ENCODE measurements around the gene ZNHIT2.
A peak's percentile ranks its signal among the peaks of the same experiment; 100 is the strongest.

ZNHIT2 gene

GRCh38 chr11:65134240-65134951 lies 16.9 kb upstream of the ZNHIT2 start, which contains the start of gene SYVN1:
SYVN1 (minus strand) TSS chr11:65134519; CDS start chr11:65133601, 918 bp downstream.
- DNase-seq (ENCODE audit: low read depth), result peak; percentile 88

GRCh38 chr11:65133724-65134123 lies 16.2 kb upstream of the ZNHIT2 start:
- DNase-seq (ENCODE audit: low read depth), result no peak

GRCh38 chr11:65132988-65133700 lies 15.6 kb upstream of the ZNHIT2 start:
- peak; percentile 33 for DNase-seq (ENCODE audit: low read depth)

GRCh38 chr11:65132238-65132987 lies 14.9 kb upstream of the ZNHIT2 start:
- DNase-seq (ENCODE audit: low read depth), result no peak

- no peak for DNase-seq (ENCODE audit: low read depth)
Measured at GRCh38 chr11:65131895-65132237, 14.4 kb upstream of the ZNHIT2 start.

GRCh38 chr11:65131417-65131776 lies 13.9 kb upstream of the ZNHIT2 start:
- DNase-seq (ENCODE audit: low read depth), result no peak

- DNase-seq (ENCODE audit: low read depth), result no peak
Measured at GRCh38 chr11:65130631-65131416, 13.3 kb upstream of the ZNHIT2 start.

GRCh38 chr11:65129649-65130441 lies 12.3 kb upstream of the ZNHIT2 start:
- no peak for DNase-seq (ENCODE audit: low read depth)

- DNase-seq (ENCODE audit: low read depth), result no peak
Measured at GRCh38 chr11:65128182-65129145, 11.0 kb upstream of the ZNHIT2 start.

- no peak for DNase-seq (ENCODE audit: low read depth)
Measured at GRCh38 chr11:65127473-65128181, 10.1 kb upstream of the ZNHIT2 start.

GRCh38 chr11:65126624-65127274 lies 9.2 kb upstream of the ZNHIT2 start:
- no peak for DNase-seq (ENCODE audit: low read depth)

- no peak for DNase-seq (ENCODE audit: low read depth)
Measured at GRCh38 chr11:65125197-65126056, 7.9 kb upstream of the ZNHIT2 start.

- DNase-seq (ENCODE audit: low read depth), result no peak
Measured at GRCh38 chr11:65124480-65125196, 7.1 kb upstream of the ZNHIT2 start.

- peak; percentile 97 for DNase-seq (ENCODE audit: low read depth)
Measured at GRCh38 chr11:65121865-65122696, 4.6 kb upstream of the ZNHIT2 start, which contains the start of the genes FAU and MRPL49. FAU (minus strand) TSS chr11:65122134; CDS start chr11:65121813, 321 bp downstream. MRPL49 (plus strand) TSS chr11:65122321; CDS start chr11:65122347, 26 bp downstream.

GRCh38 chr11:65121447-65121864 lies 4.0 kb upstream of the ZNHIT2 start:
- no peak for DNase-seq (ENCODE audit: low read depth)

- DNase-seq (ENCODE audit: low read depth), result no peak
Measured at GRCh38 chr11:65120831-65121230, 3.3 kb upstream of the ZNHIT2 start.

All from EH (cell line).